GM20000 (cell line): ENCODE results near the gene CARD6.
"Not testable (repeated sequence)": the region's sequence is repeated elsewhere in the genome, so short reads cannot be mapped to it uniquely, and the experiment has no call there.

Experiments
- DNase-seq: peaks from one replicate; pipeline ENCODE4 v3.0.0; 2012; ENCODE audit warnings: low spot score
- TF ChIP-seq, protein P1 (sequence below): IDR thresholded peaks from 2 replicates; pipeline ENCODE4 v1.5.1; 2012; ENCODE audit warnings: mild to moderate bottlenecking, control low read depth; ENCODE audit errors: extremely low read depth, missing control alignments

Gene CARD6

GRCh38 chr5:40846371-40846770, 5.2 kb downstream of the CARD6 start:
- TF ChIP-seq, protein P1, sequence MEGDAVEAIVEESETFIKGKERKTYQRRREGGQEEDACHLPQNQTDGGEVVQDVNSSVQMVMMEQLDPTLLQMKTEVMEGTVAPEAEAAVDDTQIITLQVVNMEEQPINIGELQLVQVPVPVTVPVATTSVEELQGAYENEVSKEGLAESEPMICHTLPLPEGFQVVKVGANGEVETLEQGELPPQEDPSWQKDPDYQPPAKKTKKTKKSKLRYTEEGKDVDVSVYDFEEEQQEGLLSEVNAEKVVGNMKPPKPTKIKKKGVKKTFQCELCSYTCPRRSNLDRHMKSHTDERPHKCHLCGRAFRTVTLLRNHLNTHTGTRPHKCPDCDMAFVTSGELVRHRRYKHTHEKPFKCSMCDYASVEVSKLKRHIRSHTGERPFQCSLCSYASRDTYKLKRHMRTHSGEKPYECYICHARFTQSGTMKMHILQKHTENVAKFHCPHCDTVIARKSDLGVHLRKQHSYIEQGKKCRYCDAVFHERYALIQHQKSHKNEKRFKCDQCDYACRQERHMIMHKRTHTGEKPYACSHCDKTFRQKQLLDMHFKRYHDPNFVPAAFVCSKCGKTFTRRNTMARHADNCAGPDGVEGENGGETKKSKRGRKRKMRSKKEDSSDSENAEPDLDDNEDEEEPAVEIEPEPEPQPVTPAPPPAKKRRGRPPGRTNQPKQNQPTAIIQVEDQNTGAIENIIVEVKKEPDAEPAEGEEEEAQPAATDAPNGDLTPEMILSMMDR: no peak
- no peak for DNase-seq

- TF ChIP-seq, protein P1: no peak
- DNase-seq: no peak
Measured at GRCh38 chr5:40847525-40847924, 6.4 kb downstream of the CARD6 start.

- no peak for DNase-seq
Measured at GRCh38 chr5:40853632-40854192, 12.5 kb downstream of the CARD6 start.

DNA sequence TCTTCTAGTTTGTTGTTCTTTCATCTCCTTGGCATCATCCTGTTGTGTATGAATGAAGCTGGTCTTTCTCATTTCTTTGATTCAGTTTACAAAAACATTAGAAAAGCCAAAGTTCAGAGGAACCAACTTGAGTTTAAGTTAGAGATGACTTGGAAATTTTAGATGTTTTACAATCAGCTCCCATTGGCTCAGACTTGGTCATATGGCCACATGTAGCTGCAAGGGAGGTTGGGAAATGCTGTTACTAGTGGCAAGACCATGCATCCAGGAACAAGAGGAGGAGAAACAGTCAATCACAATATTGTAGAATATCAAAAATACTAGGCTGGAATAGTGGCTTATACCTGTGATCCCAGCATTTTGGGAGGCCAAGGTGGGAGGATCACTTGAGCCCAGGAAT, 19.5 kb downstream of the CARD6 start:
- TF ChIP-seq, protein P1: no peak
- DNase-seq: no peak

More at GRCh38 chr5:40853632-40854192, 12.5 kb downstream of the CARD6 start:
- TF ChIP-seq, protein P1: no peak

GRCh38 chr5:40865004-40865403, 23.8 kb downstream of the CARD6 start:
- not testable (repeated sequence) for DNase-seq

GRCh38 chr5:40866844-40867243, 25.7 kb downstream of the CARD6 start:
- DNase-seq: no peak
- TF ChIP-seq, protein P1: no peak

- DNase-seq: no peak
- TF ChIP-seq, protein P1: no peak
Measured at GRCh38 chr5:40869384-40869783, 28.2 kb downstream of the CARD6 start.

GRCh38 chr5:40871177-40871576, 30.0 kb downstream of the CARD6 start:
- DNase-seq: no peak
- TF ChIP-seq, protein P1: no peak

DNA sequence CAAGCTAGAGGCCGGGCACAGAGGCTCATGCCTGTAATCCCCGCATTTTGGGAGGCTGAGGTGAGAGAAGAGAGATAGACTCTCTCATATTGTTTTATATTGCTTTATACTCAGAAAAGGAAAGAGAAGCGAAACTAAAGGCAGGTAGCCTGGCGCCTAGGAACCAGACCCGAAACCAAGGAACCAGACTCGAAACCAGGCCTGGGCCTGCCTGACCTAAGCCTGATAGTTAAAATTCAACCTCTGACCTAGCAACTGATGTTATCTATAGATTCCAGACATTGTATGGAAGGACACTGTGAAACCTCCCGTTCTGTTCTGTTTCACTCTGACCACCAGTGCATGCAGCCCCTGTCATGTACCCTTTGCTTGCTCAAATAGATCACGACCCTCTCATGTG, 31.1 kb downstream of the CARD6 start:
- not testable (repeated sequence) for DNase-seq
